Astrocyte (in vitro differentiated cells and primary cell): ENCODE data around the gene DPP9.

Experiments used
- EZH2 ChIP-seq: IDR thresholded peaks from 2 replicates; pipeline ENCODE4 v1.6.1; 2012; ENCODE audit warnings: mild to moderate bottlenecking, low read length, inconsistent platforms; ENCODE audit not compliant: insufficient read depth
- TF ChIP-seq, protein P1 (sequence below): IDR thresholded peaks from 2 replicates; pipeline ENCODE4 v1.5.1; 2011; ENCODE audit warnings: low read depth, mild to moderate bottlenecking, inconsistent platforms, low read length, moderate library complexity; ENCODE audit not compliant: insufficient read depth

DNA sequence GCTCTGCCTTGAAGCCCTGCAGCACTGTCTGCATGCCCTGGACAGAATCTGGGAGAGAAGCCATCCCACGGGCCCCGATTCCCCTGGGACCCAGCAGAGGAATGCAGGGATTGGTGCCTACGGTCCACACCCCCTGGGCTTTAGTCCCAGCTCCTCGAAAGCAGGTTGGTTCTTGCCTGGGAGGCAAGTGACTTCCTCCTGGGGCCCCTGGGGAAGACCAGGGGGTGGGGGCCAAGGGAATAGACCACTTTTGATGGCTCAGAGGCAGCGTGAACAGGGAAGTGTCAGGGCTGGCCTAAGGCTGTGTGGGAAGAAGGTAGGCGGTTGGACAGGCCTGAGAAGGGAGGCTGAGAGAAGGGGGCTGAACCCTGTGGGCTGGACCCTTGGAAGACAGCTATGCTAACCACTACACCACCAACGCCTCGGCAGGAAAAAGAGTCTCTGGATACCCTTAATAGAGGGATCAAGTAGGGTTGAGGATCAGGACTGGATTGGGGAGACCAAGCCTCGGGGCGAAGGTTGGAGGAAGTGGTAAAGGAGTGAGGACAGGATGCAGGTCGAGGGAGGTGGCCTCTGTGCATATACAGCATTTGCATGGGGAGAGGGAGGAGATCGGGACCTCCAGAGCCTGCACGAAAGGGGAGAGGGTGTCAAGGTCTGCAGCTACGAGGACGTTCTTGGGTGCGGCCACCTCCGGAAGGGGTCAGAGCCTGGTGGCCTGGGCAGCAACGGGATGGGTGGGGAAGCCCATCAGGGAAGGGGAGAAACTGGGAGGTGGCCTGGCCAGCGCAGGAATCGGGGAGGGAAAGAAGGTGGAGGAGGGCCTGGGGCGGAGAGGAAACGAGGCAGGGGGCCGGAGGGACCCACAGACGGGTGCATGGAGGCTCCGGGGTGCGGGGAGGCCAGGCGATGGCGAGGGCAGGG lies 709 bp downstream of the DPP9 start:
- no peak for TF ChIP-seq EZH2
- TF ChIP-seq, protein P1, sequence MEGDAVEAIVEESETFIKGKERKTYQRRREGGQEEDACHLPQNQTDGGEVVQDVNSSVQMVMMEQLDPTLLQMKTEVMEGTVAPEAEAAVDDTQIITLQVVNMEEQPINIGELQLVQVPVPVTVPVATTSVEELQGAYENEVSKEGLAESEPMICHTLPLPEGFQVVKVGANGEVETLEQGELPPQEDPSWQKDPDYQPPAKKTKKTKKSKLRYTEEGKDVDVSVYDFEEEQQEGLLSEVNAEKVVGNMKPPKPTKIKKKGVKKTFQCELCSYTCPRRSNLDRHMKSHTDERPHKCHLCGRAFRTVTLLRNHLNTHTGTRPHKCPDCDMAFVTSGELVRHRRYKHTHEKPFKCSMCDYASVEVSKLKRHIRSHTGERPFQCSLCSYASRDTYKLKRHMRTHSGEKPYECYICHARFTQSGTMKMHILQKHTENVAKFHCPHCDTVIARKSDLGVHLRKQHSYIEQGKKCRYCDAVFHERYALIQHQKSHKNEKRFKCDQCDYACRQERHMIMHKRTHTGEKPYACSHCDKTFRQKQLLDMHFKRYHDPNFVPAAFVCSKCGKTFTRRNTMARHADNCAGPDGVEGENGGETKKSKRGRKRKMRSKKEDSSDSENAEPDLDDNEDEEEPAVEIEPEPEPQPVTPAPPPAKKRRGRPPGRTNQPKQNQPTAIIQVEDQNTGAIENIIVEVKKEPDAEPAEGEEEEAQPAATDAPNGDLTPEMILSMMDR: no peak
